GM18499 (cell line): ENCODE results near the gene SHB.

Experiments
- ATAC-seq: cut with Tn5 transposase; IDR thresholded peaks from one replicate; pipeline ENCODE4 v1.9.1; 2021; ENCODE audit warnings: moderate number of reproducible peaks; ENCODE audit not compliant: insufficient read depth, unreplicated experiment

Gene SHB

GRCh38 chr9:38065369-38066075 lies 3.5 kb downstream of the SHB start:
- peak; percentile 42 for ATAC-seq

GRCh38 chr9:38064842-38065368 lies 4.1 kb downstream of the SHB start:
- ATAC-seq, result no peak

DNA sequence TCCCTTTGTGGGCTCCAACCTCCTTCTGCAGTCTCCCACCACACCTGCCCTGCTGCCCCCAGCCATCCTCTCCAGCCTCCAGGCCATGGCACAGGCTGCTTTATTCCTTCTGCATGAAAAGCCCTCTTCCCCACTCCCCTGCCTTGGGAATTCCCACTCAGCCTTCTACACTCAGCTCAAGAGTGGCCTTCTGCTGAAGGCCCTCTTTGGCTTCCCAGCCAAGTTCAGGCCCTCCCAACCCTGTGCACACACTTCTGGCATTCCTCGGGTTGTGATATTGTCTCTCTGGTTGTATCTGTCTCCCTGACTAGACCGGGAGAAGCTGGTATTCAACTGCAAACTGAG lies 5.7 kb downstream of the SHB start:
- no peak for ATAC-seq

DNA sequence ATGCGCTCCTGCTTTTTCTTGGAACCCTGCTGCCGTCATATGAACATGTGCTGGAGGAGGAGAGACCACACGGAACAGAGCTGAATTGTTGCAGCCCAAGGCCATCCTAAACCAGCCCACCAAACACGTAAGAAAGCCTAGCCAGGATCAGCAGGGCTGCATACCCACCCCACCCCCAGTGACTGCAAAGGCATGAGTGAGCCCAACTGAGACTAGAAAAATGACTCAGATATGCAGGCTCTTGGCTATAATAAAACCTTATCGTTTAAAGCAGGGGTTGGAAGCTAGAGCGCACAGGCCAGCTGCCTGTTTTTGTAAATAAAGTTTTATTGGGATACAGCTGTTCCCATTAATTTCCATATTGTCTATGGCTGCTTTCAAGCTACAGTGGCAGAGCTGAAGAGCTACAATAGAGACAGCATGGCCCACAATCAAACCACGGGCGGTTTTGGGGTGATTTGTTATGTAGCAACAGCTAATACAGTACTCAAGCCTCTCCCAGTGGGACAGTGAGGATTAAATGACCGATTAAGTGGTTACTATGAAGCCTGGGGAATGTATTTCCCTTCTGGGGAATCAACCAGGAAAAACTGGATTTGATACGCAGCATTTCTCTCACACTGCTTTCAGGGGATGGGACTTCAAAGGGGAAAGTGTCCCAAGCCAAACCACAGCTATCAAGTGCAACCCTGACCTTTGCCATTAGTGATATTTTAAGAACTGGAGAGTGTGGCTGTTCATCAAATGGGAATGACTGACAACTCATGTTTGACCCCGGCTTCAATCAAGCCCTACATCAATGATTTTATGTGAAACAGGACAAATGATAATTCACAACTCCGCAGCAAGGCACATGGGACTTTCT lies 6.3 kb downstream of the SHB start:
- ATAC-seq, result no peak

DNA sequence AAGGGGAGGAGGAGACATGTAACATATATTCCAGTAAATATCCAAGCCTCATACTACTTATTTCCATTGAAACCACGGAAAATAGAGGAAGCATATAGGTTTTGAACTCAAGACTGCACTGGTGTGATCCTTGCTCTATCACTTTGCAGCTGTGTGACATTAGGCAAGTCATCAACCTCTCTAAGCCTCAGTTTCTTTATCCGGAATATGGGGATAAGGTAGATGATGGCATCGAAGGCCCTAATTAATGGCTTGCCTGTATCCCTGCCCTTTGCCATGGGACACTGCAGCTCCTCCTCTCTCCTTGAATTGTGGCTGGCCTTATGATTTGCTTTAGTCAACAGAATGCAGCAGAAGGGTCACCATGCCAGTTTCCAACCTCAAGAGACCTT lies 6.9 kb downstream of the SHB start:
- ATAC-seq, result no peak

GRCh38 chr9:38061326-38061977 lies 7.6 kb downstream of the SHB start:
- no peak for ATAC-seq

GRCh38 chr9:38060681-38061080 lies 8.3 kb downstream of the SHB start:
- no peak for ATAC-seq

DNA sequence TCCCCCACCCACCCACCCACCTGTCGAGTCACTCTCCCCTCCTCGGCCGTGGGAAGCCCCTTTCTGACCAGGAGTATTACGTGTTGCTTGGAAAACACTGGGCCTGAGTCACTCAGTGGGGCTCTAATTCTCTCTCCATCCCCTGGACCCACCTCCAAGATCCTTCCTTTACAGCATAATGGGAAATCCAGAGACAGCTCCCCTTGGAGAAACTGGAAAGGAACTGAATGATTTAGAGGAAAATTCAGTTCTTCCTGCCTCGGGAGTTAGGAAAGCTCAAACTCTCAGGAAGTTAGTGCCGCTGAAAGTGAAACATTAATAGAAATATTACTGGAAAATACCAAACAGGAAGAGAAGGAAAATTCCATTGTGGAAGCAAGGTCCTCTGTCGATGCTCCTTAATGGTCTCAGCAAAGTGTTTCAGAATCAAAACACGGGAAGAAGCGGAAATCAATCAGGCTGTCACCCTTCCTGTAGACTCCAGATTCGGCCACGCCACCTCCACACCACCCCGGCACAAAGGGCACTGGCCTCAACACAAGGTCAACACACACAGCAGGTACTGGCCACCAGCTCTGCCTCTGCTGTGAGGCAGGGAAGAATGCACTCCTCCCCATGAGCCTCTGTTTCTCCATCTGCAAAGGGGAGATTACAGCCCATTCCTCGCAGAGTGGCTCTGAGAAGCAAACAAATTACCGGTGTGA lies 9.6 kb downstream of the SHB start:
- ATAC-seq, result no peak

GRCh38 chr9:38058452-38059232 lies 10.4 kb downstream of the SHB start:
- ATAC-seq, result no peak

GRCh38 chr9:38057416-38058195 lies 11.4 kb downstream of the SHB start:
- no peak for ATAC-seq

- ATAC-seq, result no peak
Observed at GRCh38 chr9:38054653-38055052, 14.4 kb downstream of the SHB start.

GRCh38 chr9:38053697-38054461 lies 15.1 kb downstream of the SHB start:
- no peak for ATAC-seq

- no peak for ATAC-seq
Observed at GRCh38 chr9:38051780-38052546, 17.1 kb downstream of the SHB start.

DNA sequence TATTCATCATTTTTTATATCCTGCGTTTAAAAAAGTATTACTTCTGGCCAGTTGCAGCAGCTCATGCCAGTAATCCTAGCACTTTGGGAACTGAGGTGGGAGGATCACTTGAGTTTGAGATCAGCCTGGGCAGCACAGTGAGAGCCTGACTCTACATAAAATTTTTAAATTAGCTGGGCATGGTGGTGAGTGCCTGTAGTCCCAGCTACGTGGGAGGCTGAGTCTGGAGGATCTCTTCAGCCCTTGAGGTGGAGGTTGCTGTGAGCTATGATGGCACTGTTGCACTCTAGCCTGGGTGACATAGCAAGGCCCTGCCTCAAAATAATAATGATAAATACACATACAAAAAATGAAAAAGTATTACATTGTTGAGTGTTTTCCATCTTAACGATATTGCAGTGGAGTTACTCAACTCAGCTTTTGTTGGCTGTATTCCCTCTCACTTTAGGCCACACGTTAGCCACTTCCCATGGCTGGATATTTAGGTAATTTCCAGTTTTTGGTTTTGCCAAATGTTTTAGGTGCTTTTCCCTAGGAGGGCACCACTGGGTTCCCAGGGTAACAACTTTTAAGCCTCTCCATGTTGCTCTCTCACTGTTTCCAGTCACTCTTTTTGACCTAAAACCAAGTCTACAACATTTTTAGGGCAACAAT lies 20.6 kb downstream of the SHB start:
- ATAC-seq, result no peak

DNA sequence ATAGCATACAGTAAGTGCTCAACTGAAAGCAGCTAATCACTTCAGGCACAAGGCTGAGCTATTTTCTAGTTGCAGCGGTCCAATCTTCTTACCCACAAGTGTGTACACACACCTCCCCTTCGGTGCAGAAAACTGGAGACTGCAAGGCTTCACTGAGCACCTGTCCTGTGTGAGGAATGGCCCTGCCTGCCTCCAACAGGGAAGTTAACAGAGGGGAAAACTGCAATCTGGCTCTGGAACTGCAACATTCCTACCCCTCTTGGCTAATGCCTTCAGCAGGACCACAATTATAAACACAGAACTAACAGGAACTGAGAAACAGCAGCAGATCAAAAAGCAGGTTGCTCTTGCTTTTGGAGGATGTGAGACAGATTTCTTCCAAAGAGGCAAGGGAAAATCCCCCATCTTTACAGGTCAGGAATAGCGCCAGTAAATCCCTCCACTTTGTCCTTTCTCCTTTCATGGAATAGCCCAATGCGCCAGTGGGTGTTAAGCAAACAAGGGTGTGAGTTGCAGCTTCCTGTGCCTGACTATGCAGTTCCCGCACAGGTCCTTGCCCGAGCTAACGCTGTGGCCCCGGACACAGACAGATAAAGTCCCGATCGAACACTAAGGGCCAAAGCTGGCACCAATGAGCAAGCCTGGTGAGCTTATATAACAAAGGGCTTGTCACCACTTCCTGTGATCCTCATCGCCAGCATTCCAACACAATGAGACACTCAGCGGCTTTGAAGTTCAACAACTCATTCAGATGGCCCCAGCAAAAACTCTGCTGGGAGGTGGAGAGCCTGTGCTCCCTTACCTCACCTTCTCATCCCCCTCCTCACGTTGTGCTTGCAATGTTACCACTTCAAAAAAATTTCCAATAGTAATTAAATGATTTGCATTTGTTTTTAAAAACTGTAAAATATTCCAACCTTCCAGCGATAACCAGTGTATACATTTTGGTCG lies 21.5 kb downstream of the SHB start:
- ATAC-seq, result no peak
